ENCODE results near the gene GNAI1. TPM values are rescaled to one million over a fixed set of nuclear protein-coding genes. Genes with fewer than 3 reads are reported as not detected.

GNAI1 gene
- total RNA-seq, 1 experiment from 2014 or later, result 19.8 TPM

GRCh38 chr7:80150611-80151273, 16.1 kb downstream of the GNAI1 start:
- H3K9me3 ChIP-seq (ENCODE audit: low read depth, low read length, poor library complexity, severe bottlenecking), result no peaks in the 10 kb centered on the region
- CTCF ChIA-PET, result no interaction called here
- no peak overlapping the region for H3K4me3 ChIP-seq (ENCODE audit: low read depth, low read length, poor library complexity, severe bottlenecking)
- POLR2A ChIA-PET (ENCODE audit: low non-redundant PET), result no interaction called here
- intact Hi-C loops (cut with micrococcal nuclease; ENCODE audit: unreplicated experiment), result no loop called here
- peaks cover 72% of the 10 kb centered on the region for H3K4me1 ChIP-seq (ENCODE audit: insufficient read depth, low read length, poor library complexity, severe bottlenecking)
- H3K36me3 ChIP-seq (ENCODE audit: insufficient read depth, low read length, poor library complexity, severe bottlenecking), result no peaks in the 10 kb centered on the region
- DNase-seq (ENCODE audit: low spot score), result no peak
- TF ChIP-seq CTCF (conservative IDR thresholded peaks at IDR 0.05; ENCODE audit: low read depth, low read length) (no peak), EZH2 (IDR thresholded peaks at IDR 0.05; ENCODE audit: borderline replicate concordance, low read depth, low read length, poor library complexity, severe bottlenecking) (no peak)
- no peaks in the 10 kb centered on the region for H3K27me3 ChIP-seq (replicated peaks; ENCODE audit: insufficient read depth, low read depth, low read length, poor library complexity)
- BruUV-seq (replicated peaks), result no TSS peak
- H3K27ac ChIP-seq (ENCODE audit: low read depth, low read length, poor library complexity, severe bottlenecking), result no peak overlapping the region

DNA sequence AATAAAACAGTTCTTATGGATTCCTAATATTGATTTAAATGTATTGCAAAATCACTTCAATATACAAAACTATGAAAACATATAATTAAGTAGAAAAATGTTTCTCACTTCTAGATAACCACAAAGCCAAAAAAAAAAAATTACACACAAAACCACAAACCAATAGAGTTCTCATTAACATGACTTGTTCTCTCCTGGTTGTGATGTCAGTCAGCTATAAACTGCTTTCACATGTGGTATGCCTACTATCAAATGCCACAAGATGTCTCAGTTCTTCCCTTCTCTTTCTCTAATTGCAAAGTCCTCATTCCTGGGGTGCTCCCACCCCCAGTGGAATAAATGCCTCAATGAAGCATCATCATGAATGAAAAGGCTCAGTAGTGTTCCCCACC, 16.6 kb downstream of the GNAI1 start:
- H3K4me3 ChIP-seq (ENCODE audit: low read depth, low read length, poor library complexity, severe bottlenecking), result no peak overlapping the region
- TF ChIP-seq CTCF (conservative IDR thresholded peaks at IDR 0.05; ENCODE audit: low read depth, low read length), result no peak
- TF ChIP-seq EZH2 (IDR thresholded peaks at IDR 0.05; ENCODE audit: borderline replicate concordance, low read depth, low read length, poor library complexity, severe bottlenecking), result no peak
- peaks cover 72% of the 10 kb centered on the region for H3K4me1 ChIP-seq (ENCODE audit: insufficient read depth, low read length, poor library complexity, severe bottlenecking)
- H3K36me3 ChIP-seq (ENCODE audit: insufficient read depth, low read length, poor library complexity, severe bottlenecking), result no peaks in the 10 kb centered on the region
- no peaks in the 10 kb centered on the region for H3K9me3 ChIP-seq (ENCODE audit: low read depth, low read length, poor library complexity, severe bottlenecking)
- no peak overlapping the region for H3K27ac ChIP-seq (ENCODE audit: low read depth, low read length, poor library complexity, severe bottlenecking)
- H3K27me3 ChIP-seq (replicated peaks; ENCODE audit: insufficient read depth, low read depth, low read length, poor library complexity), result no peaks in the 10 kb centered on the region
- intact Hi-C loops (cut with micrococcal nuclease; ENCODE audit: unreplicated experiment), result no loop called here
- no peak for DNase-seq (ENCODE audit: low spot score)
- CTCF ChIA-PET, result no interaction called here
- POLR2A ChIA-PET (ENCODE audit: low non-redundant PET), result no interaction called here
- no TSS peak for BruUV-seq (replicated peaks)

- Histone ChIP-seq H3K27ac (ENCODE audit: low read depth, low read length, poor library complexity, severe bottlenecking) (no peak overlapping the region), H3K9me3 (ENCODE audit: low read depth, low read length, poor library complexity, severe bottlenecking) (no peaks in the 10 kb centered on the region), H3K4me1 (ENCODE audit: insufficient read depth, low read length, poor library complexity, severe bottlenecking) (peaks cover 58% of the 10 kb centered on the region), H3K4me3 (ENCODE audit: low read depth, low read length, poor library complexity, severe bottlenecking) (no peak overlapping the region), H3K27me3 (replicated peaks; ENCODE audit: insufficient read depth, low read depth, low read length, poor library complexity) (no peaks in the 10 kb centered on the region), H3K36me3 (ENCODE audit: insufficient read depth, low read length, poor library complexity, severe bottlenecking) (no peaks in the 10 kb centered on the region)
- DNase-seq (ENCODE audit: low spot score), result no peak
- no TSS peak for BruUV-seq (replicated peaks)
- ChIA-PET POLR2A (ENCODE audit: low non-redundant PET) (no interaction called here), CTCF (no interaction called here)
- no peak for TF ChIP-seq CTCF (conservative IDR thresholded peaks at IDR 0.05; ENCODE audit: low read depth, low read length)
- TF ChIP-seq EZH2 (IDR thresholded peaks at IDR 0.05; ENCODE audit: borderline replicate concordance, low read depth, low read length, poor library complexity, severe bottlenecking), result no peak
- intact Hi-C loops (cut with micrococcal nuclease; ENCODE audit: unreplicated experiment), result no loop called here
These were observed 18.8 kb downstream of the GNAI1 start for GRCh38 chr7:80153446-80153845.

Measured in A673 (cell line).